WI38 (cell line): ENCODE measurements around the gene ABLIM3.

ENCODE experiments used
- H3K4me3 ChIP-seq: 2 replicates; pipeline ENCODE4 v1.5.1; 2011; ENCODE audit warnings: low read depth, mild to moderate bottlenecking, control low read depth, low read length
- CTCF ChIP-seq: IDR thresholded peaks from 2 replicates; pipeline ENCODE4 v1.5.1; 2012; ENCODE audit warnings: low read depth, mild to moderate bottlenecking, control low read depth, low read length

ABLIM3 gene

GRCh38 chr5:149242339-149242738, 101.0 kb downstream of the ABLIM3 start:
- no peak for TF ChIP-seq CTCF
- no peak overlapping the region for H3K4me3 ChIP-seq

- H3K4me3 ChIP-seq: no peak overlapping the region
- no peak for TF ChIP-seq CTCF
These were observed 105.6 kb downstream of the ABLIM3 start for GRCh38 chr5:149246906-149247305.

- no peak overlapping the region for H3K4me3 ChIP-seq
- TF ChIP-seq CTCF: no peak
These were observed 106.4 kb downstream of the ABLIM3 start for GRCh38 chr5:149247726-149248125.

- no peak for TF ChIP-seq CTCF
- H3K4me3 ChIP-seq: no peak overlapping the region
These were observed 110.3 kb downstream of the ABLIM3 start for GRCh38 chr5:149251546-149251945.

- TF ChIP-seq CTCF: no peak
- no peak overlapping the region for H3K4me3 ChIP-seq
These were observed 113.2 kb downstream of the ABLIM3 start for GRCh38 chr5:149254506-149254905.

- H3K4me3 ChIP-seq: no peak overlapping the region
- TF ChIP-seq CTCF: no peak
These were observed 115.2 kb downstream of the ABLIM3 start for GRCh38 chr5:149256451-149256850.

GRCh38 chr5:149257131-149257530, 115.8 kb downstream of the ABLIM3 start:
- no peak for TF ChIP-seq CTCF

More at GRCh38 chr5:149257131-149257530, 115.8 kb downstream of the ABLIM3 start:
- H3K4me3 ChIP-seq: no peak overlapping the region
